GM18870 (cell line): ENCODE results near the gene SAMM50.

Experiments
- ATAC-seq: cut with Tn5 transposase; IDR thresholded peaks from one replicate; pipeline ENCODE4 v1.9.1; 2021; ENCODE audit warnings: moderate library complexity; ENCODE audit not compliant: unreplicated experiment

SAMM50 gene

GRCh38 chr22:44026630-44027511 lies 71.6 kb downstream of the SAMM50 start:
- ATAC-seq, result peak; percentile 49

DNA sequence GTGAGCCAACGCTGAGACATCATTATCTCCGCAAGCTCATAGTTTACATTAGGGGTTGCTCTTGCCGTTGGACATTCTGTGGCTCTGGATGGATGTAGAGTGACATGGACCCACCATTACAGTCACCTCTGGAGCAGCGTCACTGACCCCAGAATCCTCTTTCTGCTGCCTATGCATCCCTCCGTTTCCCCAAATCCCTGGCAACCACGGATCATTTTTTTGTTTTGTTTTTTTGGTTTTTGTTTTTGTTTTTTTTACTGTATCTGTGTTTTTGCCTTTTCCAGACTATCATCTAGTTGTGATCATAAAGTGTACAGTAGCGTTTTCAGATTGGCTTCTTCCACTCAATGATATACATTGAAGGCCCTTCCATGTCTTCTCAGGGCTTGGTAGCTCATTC lies 72.8 kb downstream of the SAMM50 start:
- no peak for ATAC-seq

GRCh38 chr22:44029069-44029468 lies 73.8 kb downstream of the SAMM50 start:
- no peak for ATAC-seq

DNA sequence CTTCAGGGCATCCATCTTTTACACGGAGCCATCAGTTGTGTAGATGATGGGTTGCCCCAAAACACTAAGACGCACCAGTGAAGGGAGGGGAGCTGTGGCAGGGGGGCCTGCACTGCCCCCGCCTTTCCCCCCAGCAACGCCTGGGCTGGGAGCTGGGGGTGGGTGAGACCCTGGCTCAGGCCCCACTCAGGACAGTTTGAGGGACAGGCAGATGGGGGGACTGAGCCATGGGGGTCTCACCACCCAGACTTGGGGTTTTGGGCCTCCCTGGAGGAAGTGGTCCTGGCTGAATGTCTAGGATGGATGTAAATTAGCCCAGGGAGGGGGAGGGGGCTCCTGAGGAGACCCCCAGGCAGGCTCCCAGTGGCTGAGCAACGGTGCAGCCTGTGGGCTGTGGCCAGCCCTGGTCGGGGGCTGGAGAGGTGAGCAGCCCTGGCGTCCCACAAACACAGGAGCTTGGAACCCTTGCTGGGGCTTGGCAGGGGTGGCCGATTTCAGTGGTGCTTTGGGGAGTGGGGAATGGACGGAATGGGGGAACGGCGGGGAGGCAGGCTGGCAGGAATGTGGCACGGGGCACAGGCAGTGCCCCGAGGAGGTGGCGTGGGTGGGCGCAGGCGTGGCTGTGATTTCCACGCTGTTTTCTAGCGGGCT lies 74.9 kb downstream of the SAMM50 start:
- ATAC-seq, result no peak

DNA sequence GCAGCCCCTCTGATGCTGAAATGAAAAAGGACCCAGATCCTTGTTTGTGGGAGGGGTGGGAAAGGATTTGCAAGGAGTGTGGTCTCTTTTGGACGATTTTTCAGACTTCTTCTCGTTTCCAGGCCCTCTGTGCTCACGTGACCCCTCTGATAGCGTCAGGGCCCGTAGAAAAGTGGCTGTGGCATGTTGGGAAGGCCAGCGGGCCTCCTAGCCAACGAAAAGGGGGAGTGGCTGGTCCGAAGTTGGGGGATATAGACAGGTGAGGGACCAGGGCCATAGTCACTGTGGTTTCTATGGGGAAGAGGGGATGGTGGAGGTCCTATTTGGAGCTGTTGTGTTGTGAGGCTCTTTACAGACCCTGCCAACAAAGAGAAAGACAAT lies 75.5 kb downstream of the SAMM50 start:
- no peak for ATAC-seq

GRCh38 chr22:44031158-44031952 lies 76.1 kb downstream of the SAMM50 start:
- no peak for ATAC-seq

DNA sequence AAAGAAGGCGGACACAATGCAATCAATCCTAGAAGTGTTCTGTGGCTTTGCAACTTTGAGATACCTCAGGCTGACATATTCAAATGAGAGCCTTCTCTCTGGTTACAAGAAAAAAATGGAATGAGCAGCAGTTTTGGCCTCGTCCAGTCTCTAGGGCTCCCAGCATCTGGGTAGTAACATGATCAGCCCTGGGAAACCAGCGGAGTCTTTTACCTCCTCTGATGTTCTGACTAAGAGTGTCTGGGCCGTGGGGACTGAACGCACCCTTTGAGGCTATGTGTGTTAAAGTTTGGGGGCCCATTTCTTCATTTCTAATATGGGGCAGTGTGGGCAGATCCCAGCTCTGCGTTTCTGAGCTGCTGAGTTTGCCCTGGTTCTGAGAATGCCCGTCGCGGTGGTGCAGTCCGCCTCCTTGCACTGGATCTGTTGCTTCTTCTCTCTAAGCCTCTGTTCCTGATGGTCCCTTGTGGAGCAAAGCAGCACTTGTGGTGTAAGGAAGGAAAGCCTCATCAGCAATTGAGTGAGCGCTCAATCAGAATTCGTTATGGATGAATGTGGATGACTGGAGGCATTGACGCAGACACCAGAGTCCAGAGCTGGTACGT lies 77.0 kb downstream of the SAMM50 start:
- no peak for ATAC-seq

- no peak for ATAC-seq
Measured at GRCh38 chr22:44033287-44033686, 78.0 kb downstream of the SAMM50 start.

- no peak for ATAC-seq
Measured at GRCh38 chr22:44033694-44034093, 78.5 kb downstream of the SAMM50 start.

GRCh38 chr22:44037519-44038375 lies 82.5 kb downstream of the SAMM50 start:
- no peak for ATAC-seq

- ATAC-seq, result no peak
Measured at GRCh38 chr22:44039566-44040171, 84.4 kb downstream of the SAMM50 start.

DNA sequence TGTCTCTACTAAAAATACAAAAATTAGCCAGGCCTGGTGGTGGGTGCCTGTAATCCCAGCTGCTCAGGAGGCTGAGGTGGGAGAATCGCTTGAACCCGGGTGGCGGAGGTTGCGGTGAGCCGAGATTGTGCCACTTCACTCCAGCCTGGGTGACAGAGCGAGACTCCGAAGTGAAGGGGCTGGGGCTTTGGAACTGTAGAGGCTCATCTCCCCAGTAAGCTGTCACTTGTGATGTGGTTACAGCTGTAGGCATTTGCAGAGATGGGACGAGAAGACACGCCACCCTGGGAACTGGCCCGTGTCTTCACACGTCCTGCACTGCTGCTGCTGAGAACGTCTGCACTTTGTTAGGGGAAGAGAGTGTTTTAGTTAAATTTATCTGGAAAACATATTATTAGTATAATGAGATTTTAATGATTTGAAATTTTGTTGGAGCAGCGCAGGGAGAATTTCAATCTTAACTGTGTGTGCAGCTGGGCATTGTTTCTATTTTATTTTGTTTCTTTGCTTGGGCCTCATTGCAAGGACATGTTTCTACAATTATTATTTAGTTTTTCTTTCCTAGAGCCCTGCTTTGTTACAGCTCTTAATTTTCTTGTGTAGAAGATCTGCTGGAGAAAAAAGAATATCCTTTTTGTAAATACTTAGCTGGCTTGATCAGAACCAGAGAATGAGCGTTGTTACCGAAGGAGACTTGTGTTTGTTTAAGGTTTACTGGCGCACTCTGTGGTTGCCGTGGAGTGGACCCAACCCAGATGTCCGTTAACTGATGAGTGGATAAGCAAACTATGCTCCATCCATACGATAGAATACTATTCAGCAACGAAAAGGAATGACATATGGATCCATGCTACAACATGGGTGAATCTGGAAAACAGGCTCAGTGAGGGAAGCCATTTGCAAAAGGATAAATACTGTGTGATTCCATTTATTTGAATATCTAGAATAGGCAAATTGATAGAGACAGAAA lies 87.3 kb downstream of the SAMM50 start:
- ATAC-seq, result no peak

DNA sequence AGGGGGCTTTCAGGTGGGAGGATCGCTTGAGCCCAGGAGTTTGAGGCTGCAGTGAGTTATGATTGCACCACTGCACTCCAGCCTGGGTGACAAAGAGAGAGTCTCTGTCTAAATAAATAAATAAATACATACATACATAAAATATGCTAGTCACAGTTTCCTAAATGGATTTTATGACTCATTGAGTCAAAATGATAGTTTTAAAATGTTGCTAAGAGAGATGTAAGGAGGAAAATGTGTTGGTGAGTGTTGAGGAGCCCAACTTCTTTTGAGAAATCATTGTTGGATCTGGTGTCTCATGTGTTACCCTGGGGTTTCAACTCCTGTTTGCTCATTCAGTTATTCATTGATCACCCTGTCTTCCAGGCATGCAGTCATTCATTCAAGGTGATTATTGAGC lies 89.9 kb downstream of the SAMM50 start:
- ATAC-seq, result no peak
